HG03342 (cell line): Measurements from ENCODE around the gene CDK19.
"Not testable (repeated sequence)": the region's sequence is repeated elsewhere in the genome, so short reads cannot be mapped to it uniquely, and the experiment has no call there.

ENCODE experiments used
- ATAC-seq: cut with Tn5 transposase; IDR thresholded peaks from one replicate; pipeline ENCODE4 v1.9.1; 2021; ENCODE audit warnings: mild to moderate bottlenecking, moderate library complexity; ENCODE audit not compliant: unreplicated experiment

CDK19 gene

GRCh38 chr6:110760589-110760988, 54.7 kb downstream of the CDK19 start:
- no peak for ATAC-seq

GRCh38 chr6:110760098-110760497, 55.2 kb downstream of the CDK19 start:
- not testable (repeated sequence) for ATAC-seq

GRCh38 chr6:110757926-110758325, 57.3 kb downstream of the CDK19 start:
- ATAC-seq, result no peak

GRCh38 chr6:110756817-110757216, 58.5 kb downstream of the CDK19 start:
- ATAC-seq, result peak; percentile 67

GRCh38 chr6:110755411-110755834, 59.8 kb downstream of the CDK19 start:
- no peak for ATAC-seq

- ATAC-seq, result not testable (repeated sequence)
Measured at GRCh38 chr6:110753936-110754668, 61.2 kb downstream of the CDK19 start.

- ATAC-seq, result no peak
Measured at GRCh38 chr6:110748453-110748852, 66.8 kb downstream of the CDK19 start.

GRCh38 chr6:110746680-110747079, 68.6 kb downstream of the CDK19 start:
- ATAC-seq, result no peak

- no peak for ATAC-seq
Measured at GRCh38 chr6:110744991-110745390, 70.3 kb downstream of the CDK19 start.

GRCh38 chr6:110742552-110742951, 72.7 kb downstream of the CDK19 start:
- ATAC-seq, result not testable (repeated sequence)

GRCh38 chr6:110741517-110741916, 73.8 kb downstream of the CDK19 start:
- ATAC-seq, result no peak

GRCh38 chr6:110738899-110739365, 76.3 kb downstream of the CDK19 start:
- ATAC-seq, result peak; percentile 83

GRCh38 chr6:110735666-110736065, 79.6 kb downstream of the CDK19 start:
- no peak for ATAC-seq

- ATAC-seq, result no peak
Measured at GRCh38 chr6:110731898-110732297, 83.4 kb downstream of the CDK19 start.

GRCh38 chr6:110731196-110731595, 84.1 kb downstream of the CDK19 start:
- ATAC-seq, result no peak

- ATAC-seq, result peak; percentile 78
Measured at GRCh38 chr6:110728501-110728900, 86.8 kb downstream of the CDK19 start.

GRCh38 chr6:110723017-110723416, 92.3 kb downstream of the CDK19 start:
- ATAC-seq, result no peak

- no peak for ATAC-seq
Measured at GRCh38 chr6:110720066-110720465, 95.2 kb downstream of the CDK19 start.

GRCh38 chr6:110719601-110720000, 95.7 kb downstream of the CDK19 start:
- not testable (repeated sequence) for ATAC-seq

- ATAC-seq, result no peak
Measured at GRCh38 chr6:110714143-110714542, 101.1 kb downstream of the CDK19 start.

GRCh38 chr6:110712238-110712637, 103.0 kb downstream of the CDK19 start:
- no peak for ATAC-seq

GRCh38 chr6:110710115-110710514, 105.2 kb downstream of the CDK19 start:
- no peak for ATAC-seq
